Astrocyte of the cerebellum (primary cell): ENCODE results near the gene EARS2.

Experiments used
- DNase-seq: peaks from one replicate; pipeline ENCODE4 v3.0.0-alpha.2; 2011; ENCODE audit warnings: low read depth
- H3K4me3 ChIP-seq: 2 replicates; pipeline ENCODE4 v1.5.1; 2011; ENCODE audit warnings: mild to moderate bottlenecking, low read depth, low read length, moderate library complexity
- CTCF ChIP-seq: IDR thresholded peaks from 2 replicates; pipeline ENCODE4 v1.5.1; 2012; ENCODE audit warnings: low read length, low read depth, moderate library complexity, mild to moderate bottlenecking; ENCODE audit errors: missing control alignments
- in situ Hi-C: cut with HindIII; loops from 2 replicates; pipeline ENCODE4 v1.10.0; 2017; ENCODE audit warnings: low sequenced_read_pairs

EARS2 gene

GRCh38 chr16:23578101-23578830, 21.1 kb upstream of the EARS2 start:
- no peak for TF ChIP-seq CTCF
- in situ Hi-C loops, result no loop called here
- no peak overlapping the region for H3K4me3 ChIP-seq
- no peak for DNase-seq

- no peak for DNase-seq
- no peak overlapping the region for H3K4me3 ChIP-seq
- TF ChIP-seq CTCF, result no peak
- in situ Hi-C loops, result no loop called here
Observed at GRCh38 chr16:23577493-23577892, 20.3 kb upstream of the EARS2 start.

- no peak overlapping the region for H3K4me3 ChIP-seq
- no peak for TF ChIP-seq CTCF
- in situ Hi-C loops, result no loop called here
- no peak for DNase-seq
Observed at GRCh38 chr16:23575834-23576233, 18.7 kb upstream of the EARS2 start.

GRCh38 chr16:23573817-23574216, 16.7 kb upstream of the EARS2 start:
- H3K4me3 ChIP-seq, result no peak overlapping the region
- no peak for TF ChIP-seq CTCF
- in situ Hi-C loops, result no loop called here
- no peak for DNase-seq

GRCh38 chr16:23572394-23572793, 15.2 kb upstream of the EARS2 start:
- in situ Hi-C loops, result no loop called here
- no peak for TF ChIP-seq CTCF
- DNase-seq, result no peak
- H3K4me3 ChIP-seq, result no peak overlapping the region

GRCh38 chr16:23571895-23572294, 14.7 kb upstream of the EARS2 start:
- DNase-seq, result no peak
- H3K4me3 ChIP-seq, result no peak overlapping the region
- TF ChIP-seq CTCF, result no peak
- in situ Hi-C loops, result no loop called here
